LNCAP (cell line): ENCODE results near the gene DNAJC9.
A peak's percentile ranks its signal among the peaks of the same experiment; 100 is the strongest.

Source experiments
- CTCF ChIP-seq: fragments of 450-650 bp; IDR thresholded peaks from 2 replicates; pipeline ENCODE4 v1.5.1; 2017; ENCODE audit warnings: mild to moderate bottlenecking

Gene DNAJC9

DNA sequence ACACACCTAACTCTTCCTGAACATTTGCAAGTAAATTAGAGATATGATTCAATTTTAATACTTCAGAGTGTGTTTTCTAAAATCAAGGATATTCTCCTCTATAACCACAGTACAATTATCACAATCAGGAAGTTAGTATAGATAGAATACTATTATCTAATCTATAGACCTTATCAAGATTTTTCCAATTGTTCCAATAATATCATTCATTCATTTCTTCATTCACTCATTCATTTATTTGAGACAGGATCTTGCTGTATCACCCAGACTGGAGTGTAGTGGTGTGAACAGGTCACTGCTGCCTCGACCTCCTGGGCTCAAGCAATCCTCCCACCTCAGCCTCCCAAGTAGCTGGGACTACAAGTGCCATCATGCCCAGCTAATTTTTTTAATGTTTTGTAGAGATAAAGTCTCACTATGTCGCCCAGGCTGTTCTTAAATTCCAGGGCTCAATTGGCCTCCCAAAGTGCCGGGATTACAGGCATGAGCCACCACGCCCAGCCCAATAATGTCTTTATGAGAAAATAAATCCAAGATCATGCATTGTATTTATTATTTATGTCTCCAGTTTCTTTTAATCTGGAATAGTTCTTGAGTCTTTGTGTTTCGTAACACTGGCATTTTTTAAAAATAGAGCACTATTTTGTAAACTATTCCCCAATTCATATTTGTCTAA is 16.0 kb upstream of the DNAJC9 start:
- no peak for TF ChIP-seq CTCF

DNA sequence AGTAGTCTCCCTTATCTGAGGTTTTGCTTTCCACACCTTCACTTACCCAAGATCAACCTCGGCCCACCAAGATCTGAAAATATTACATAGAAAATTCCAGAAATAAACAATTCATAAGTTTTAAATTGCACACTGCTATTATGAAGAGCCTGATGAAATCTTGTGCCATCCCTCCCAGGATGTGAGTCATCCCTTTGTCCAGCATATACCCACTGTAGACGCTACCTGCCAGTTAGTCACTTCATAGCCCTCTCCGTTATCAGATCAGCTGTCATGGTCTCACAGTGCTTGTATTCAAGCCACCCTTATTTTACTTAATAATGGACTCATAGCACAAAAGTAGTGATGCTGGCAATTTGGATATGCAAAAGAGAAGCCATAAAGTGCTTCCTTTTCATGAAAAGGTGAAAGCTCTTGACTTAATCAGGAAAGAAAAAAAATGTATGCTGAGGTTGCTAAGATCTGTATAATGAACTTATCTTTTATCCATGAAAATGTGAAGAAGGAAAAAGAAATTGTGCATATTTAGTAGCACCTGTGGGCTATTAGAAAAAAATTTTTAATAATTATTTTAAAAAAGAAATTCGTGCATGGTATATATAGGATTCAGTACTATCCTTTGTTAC is 15.2 kb upstream of the DNAJC9 start:
- no peak for TF ChIP-seq CTCF

- TF ChIP-seq CTCF = no peak
Observed at GRCh38 chr10:73261362-73261995, 14.4 kb upstream of the DNAJC9 start.

- 0 out of 2 replicates have a peak, but pooled peaks have one; percentile 9 for TF ChIP-seq CTCF
Observed at GRCh38 chr10:73253225-73253555, 6.1 kb upstream of the DNAJC9 start.

DNA sequence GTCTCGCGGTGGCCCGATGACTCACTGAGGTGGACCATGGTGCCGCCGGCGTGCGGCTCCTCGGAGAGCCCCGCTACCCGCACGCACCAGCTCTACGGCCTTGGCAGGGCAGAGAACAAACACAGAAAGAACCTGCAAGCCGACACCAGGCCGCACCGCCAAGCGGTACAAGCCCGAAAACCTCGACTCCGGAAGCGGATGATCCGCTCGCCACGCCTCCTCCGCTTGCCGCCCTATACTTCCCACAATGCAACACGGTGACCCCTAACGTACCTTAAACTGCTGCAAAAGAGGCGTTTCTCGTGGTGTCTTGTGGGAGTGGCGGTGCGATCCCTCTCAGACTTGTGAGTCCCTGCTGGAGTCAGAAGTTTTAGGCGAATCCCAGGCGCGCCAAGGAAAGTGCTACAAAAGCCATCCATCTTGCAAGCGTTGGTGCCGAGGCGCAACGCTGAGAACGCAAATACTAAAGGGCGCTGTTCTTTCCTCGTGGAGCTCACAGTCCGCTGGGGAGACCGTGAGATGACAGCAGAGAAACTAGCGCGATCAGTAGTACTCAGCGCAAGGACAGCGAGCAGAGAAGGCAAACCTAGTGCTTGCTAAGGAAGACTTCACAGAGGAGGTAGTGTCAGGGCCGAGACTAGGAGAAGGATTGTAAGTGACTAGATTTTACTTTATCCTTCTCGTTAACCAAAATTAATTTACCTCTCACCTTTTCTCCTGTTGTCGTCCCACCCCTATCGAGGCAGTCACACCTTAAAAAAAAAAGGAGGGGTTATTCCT is 5.6 kb upstream of the DNAJC9 start, which contains the start of gene MRPS16:
TSS of gene MRPS16 (minus strand) at position 200 of the 780 bp plus-strand sequence. CDS start at position 38, 162 bp downstream.
- TF ChIP-seq CTCF = no peak

DNA sequence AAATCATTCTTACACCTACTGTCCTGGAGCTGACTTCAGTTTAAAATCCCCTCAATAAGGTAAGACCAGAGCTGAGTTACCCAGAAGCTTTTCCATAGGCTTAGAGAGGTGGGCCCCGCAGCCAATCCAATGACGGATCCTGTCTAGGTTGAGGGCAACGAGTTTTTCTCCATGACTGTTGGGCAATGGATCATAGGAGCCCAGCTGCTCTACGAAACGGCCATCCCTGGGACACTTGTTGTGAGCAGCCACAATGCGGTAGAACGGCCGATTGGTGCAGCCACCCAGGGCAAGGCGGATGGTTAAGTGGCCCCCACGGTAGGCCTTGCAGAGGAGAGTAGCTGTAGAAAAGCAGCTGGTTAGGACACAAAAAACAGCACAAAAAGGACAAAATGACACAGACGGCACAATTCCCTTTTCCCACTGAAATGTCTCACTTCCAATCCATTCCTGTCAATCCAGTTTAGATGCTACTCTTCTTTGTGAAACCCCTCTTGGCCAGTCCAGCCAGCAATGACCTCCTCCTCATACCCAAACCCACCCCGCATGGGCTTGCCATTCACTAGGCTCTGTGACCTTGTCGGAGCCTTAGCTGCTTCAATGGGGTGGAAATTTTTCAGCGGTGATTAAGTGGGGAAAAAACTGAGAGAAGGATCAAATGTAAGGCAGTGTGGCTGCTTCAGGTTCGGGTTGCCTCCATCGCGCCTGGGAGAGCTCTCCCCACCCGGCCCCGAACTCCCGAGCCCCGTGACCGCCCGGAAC is 4.8 kb upstream of the DNAJC9 start:
- TF ChIP-seq CTCF = no peak

GRCh38 chr10:73248259-73248724 is 1.2 kb upstream of the DNAJC9 start:
- TF ChIP-seq CTCF = no peak
